K562 (cell line): ENCODE measurements around the gene TOR1AIP2. TPM values are rescaled to one million over a fixed set of nuclear protein-coding genes. Genes with fewer than 3 reads are reported as not detected.
"Not testable (repeated sequence)": the region's sequence is repeated elsewhere in the genome, so short reads cannot be mapped to it uniquely, and the experiment has no call there.

ENCODE experiments used
- ATAC-seq: fragments of 200-7000 bp; cut with Tn5 transposase; 3 replicates; pipeline ENCODE4 v1.9.1; 2020; ENCODE audit warnings: moderate library complexity
- BruUV-seq: library from RNA; stranded (reverse); fragments of 400-500 nt; replicated peaks from 2 replicates; lab custom pipeline; 2021; lab: Mats Ljungman, UMichigan
- CTCF ChIA-PET: fragments of 300-600 bp; formaldehyde crosslinking; extraction: SDS; loops from one replicate; lab custom pipeline; 2021; ENCODE audit warnings: low intra/inter-chr PET ratio; lab: Yijun Ruan, JAX
- POLR2A ChIA-PET: fragments of 300-600, 350-650 bp; sonication (Branson Sonifier 250); formaldehyde crosslinking; extraction: SDS; loops from one replicate; lab custom pipeline; 2021; ENCODE audit warnings: antibody characterized with exemption, inconsistent platforms; lab: Yijun Ruan, JAX
- DNase-seq, 4 experiments: peaks; one replicate each; pipeline versions ENCODE4 v3.0.0 to v3.0.0-alpha.2; 2011 to 2018; ENCODE audit warnings: low spot score in 3 of 4, mixed read lengths in 3 of 4; ENCODE audit errors: extremely low read depth in 1 of 4
- FAIRE-seq: peaks from 2 replicates; lab custom pipeline; 2011; peaks lifted over from hg19 to GRCh38; lab: Jason Lieb, UNC
- H2AFZ ChIP-seq: 2 replicates; pipeline ENCODE4 v1.6.0; 2011; ENCODE audit warnings: low read depth, low read length, control low read depth, inconsistent platforms
- H3K27ac ChIP-seq: fragments of 200-600 bp; 3 replicates; pipeline ENCODE4 v1.8.0; 2011; ENCODE audit warnings: low read depth, mild to moderate bottlenecking, control low read depth, inconsistent platforms, low read length, moderate library complexity, mixed read lengths; ENCODE audit errors: extremely low read depth
- H3K27me3 ChIP-seq, 2 experiments: fragments of 300-600 bp in 1 of 2; 2 replicates in 1 of 2; 3 replicates in 1 of 2; pipeline versions ENCODE4 v1.6.0 to v1.8.0; 2011; ENCODE audit warnings: inconsistent platforms in 2 of 2, low read length in 2 of 2, mild to moderate bottlenecking in 1 of 2, mixed read lengths in 1 of 2, moderate library complexity in 1 of 2; ENCODE audit not compliant: control insufficient read depth in 2 of 2, insufficient read depth in 2 of 2
- H3K36me3 ChIP-seq: fragments of 300-600 bp; 3 replicates; pipeline ENCODE4 v1.8.0; 2011; ENCODE audit warnings: mild to moderate bottlenecking, low read length, inconsistent platforms; ENCODE audit not compliant: control insufficient read depth, insufficient read depth
- H3K4me1 ChIP-seq, 2 experiments: fragments of 200-600 bp in 1 of 2; replicated peaks in 1 of 2; 2 replicates in 1 of 2; 3 replicates in 1 of 2; pipeline versions ENCODE4 v1.5.1 to v1.8.0; 2011; ENCODE audit warnings: inconsistent platforms in 2 of 2, low read length in 2 of 2, mild to moderate bottlenecking in 1 of 2, mixed read lengths in 1 of 2, moderate library complexity in 1 of 2; ENCODE audit not compliant: control insufficient read depth in 2 of 2, insufficient read depth in 2 of 2
- H3K4me2 ChIP-seq: 2 replicates; pipeline ENCODE4 v1.6.1; 2011; ENCODE audit warnings: low read length, control low read depth, inconsistent platforms, mixed read lengths; ENCODE audit not compliant: insufficient read depth
- H3K4me3 ChIP-seq: fragments of 200-600 bp; sonication (generic), shearing (Covaris generic); 2 replicates; pipeline ENCODE4 v1.5.1; 2016; ENCODE audit warnings: control low read depth, inconsistent platforms
- H3K79me2 ChIP-seq: fragments of 200-600 bp; 3 replicates; pipeline ENCODE4 v1.8.0; 2011; ENCODE audit warnings: low read length, inconsistent platforms; ENCODE audit not compliant: control insufficient read depth, insufficient read depth
- H3K9ac ChIP-seq, 2 experiments: 2 replicates each; pipeline versions ENCODE4 v1.6.0 to v1.6.1; 2011; ENCODE audit warnings: low read depth in 2 of 2, low read length in 2 of 2, control low read depth in 1 of 2, inconsistent platforms in 1 of 2, mild to moderate bottlenecking in 1 of 2, mixed read lengths in 1 of 2; ENCODE audit not compliant: insufficient read depth in 1 of 2
- H3K9me1 ChIP-seq: one replicate; pipeline ENCODE4 v1.6.0; 2011; ENCODE audit warnings: inconsistent platforms, mild to moderate bottlenecking, low read length, moderate library complexity; ENCODE audit not compliant: control insufficient read depth, insufficient read depth
- H3K9me3 ChIP-seq: replicated peaks from 2 replicates; pipeline ENCODE4 v1.5.1; 2011; ENCODE audit warnings: low read depth, low read length, inconsistent platforms; ENCODE audit not compliant: control insufficient read depth, insufficient read depth
- H4K20me1 ChIP-seq: replicated peaks from 2 replicates; pipeline ENCODE4 v1.6.1; 2011; ENCODE audit warnings: low read length, inconsistent platforms, mixed read lengths; ENCODE audit not compliant: control insufficient read depth, insufficient read depth
- ZBTB33 ChIP-seq: sonication (generic); formaldehyde crosslinking; IDR thresholded peaks from 2 replicates; pipeline ENCODE4 v1.8.1; 2023; ENCODE audit warnings: mild to moderate bottlenecking, missing genetic modification reagents
- WGBS: fragments of 100-300 bp; shearing (Covaris generic); methylation state at CpG from one replicate; pipeline ENCODE4 v1.1.6; 2016; ENCODE audit warnings: low coverage, mixed read lengths; ENCODE audit not compliant: insufficient coverage; ENCODE audit errors: missing lambda C conversion rate; 5-methylcytosine and 5-hydroxymethylcytosine counted together
- in situ Hi-C: fragments of 300-500 bp; cut with MboI; formaldehyde crosslinking; loops from 4 replicates; pipeline ENCODE4 v1.15.0; 2018; ENCODE audit warnings: inconsistent platforms, mixed read lengths
- intact Hi-C: fragments of 100-400 bp; cut with micrococcal nuclease; formaldehyde crosslinking; loops from 2 replicates; pipeline ENCODE4 v1.14.2; 2022
- polyA plus RNA-seq, 8 experiments: library from polyadenylated mRNA; depleted of rRNA in 4 of 8; stranded (reverse) in 5 of 8; unstranded in 3 of 8; fragments of >200 nt; fragmentation: Nextera tagmentation in 2 of 8; fragmentation: Illumina TruSeq in 1 of 8; extraction: Ambion mirVana in 2 of 8; extraction: Trizol in 1 of 8; gene quantifications; 2 replicates each; pipeline versions ENCODE4 v1.2.1 to v1.2.3, GENCODE V29; 2011 to 2014; ENCODE audit warnings: inconsistent platforms in 1 of 8, missing spikeins in 1 of 8
- total RNA-seq, 7 experiments: library from RNA; depleted of rRNA in 6 of 7; stranded (reverse); fragments of >200 nt in 6 of 7; fragmentation: Illumina TruSeq in 2 of 7; extraction: Trizol in 2 of 7; gene quantifications; 2 replicates each; pipeline versions ENCODE4 v1.2.1 to v1.2.3, GENCODE V29; 2011 to 2021; ENCODE audit warnings: low replicate concordance in 1 of 7

TOR1AIP2 gene
- total and polyA plus RNA-seq, 9 of the 15 experiments (the other 6 are each of a cell fraction or from before 2014, with no cell fraction given), result 16.7 to 122 (median 41.4) TPM

GRCh38 chr1:179836686-179837445, 40.7 kb downstream of the TOR1AIP2 start:
- H3K9me3 ChIP-seq, H3K9ac ChIP-seq, H3K4me3 ChIP-seq, H4K20me1 ChIP-seq, ATAC-seq, DNase-seq, H2AFZ ChIP-seq, H3K9me1 ChIP-seq, H3K27me3 ChIP-seq, H3K27ac ChIP-seq, H3K4me2 ChIP-seq, in situ Hi-C loops, CTCF ChIA-PET, H3K4me1 ChIP-seq, FAIRE-seq, intact Hi-C loops, H3K79me2 ChIP-seq, H3K36me3 ChIP-seq, BruUV-seq: not testable (repeated sequence)
- peak; percentile 64 for TF ChIP-seq ZBTB33 (CRISPR knock-in tag)
- 91% methylated on average over 36 of the region's 38 CpGs for WGBS
- POLR2A ChIA-PET, result interaction anchor here (1.2 kb wide), 2 partner anchors 18 to 20 kb away, joined by 3 read pairs; no protein-coding TSS in a partner anchor
